Measurements from ENCODE around the gene ST8SIA1. TPM values are rescaled to one million over a fixed set of nuclear protein-coding genes. Genes with fewer than 3 reads are reported as not detected.
A peak's percentile ranks its signal among the peaks of the same experiment; 100 is the strongest.

Gene ST8SIA1
- total and polyA plus RNA-seq, 10 donors: 1.7 to 12.2 (median 5.0) TPM

DNA sequence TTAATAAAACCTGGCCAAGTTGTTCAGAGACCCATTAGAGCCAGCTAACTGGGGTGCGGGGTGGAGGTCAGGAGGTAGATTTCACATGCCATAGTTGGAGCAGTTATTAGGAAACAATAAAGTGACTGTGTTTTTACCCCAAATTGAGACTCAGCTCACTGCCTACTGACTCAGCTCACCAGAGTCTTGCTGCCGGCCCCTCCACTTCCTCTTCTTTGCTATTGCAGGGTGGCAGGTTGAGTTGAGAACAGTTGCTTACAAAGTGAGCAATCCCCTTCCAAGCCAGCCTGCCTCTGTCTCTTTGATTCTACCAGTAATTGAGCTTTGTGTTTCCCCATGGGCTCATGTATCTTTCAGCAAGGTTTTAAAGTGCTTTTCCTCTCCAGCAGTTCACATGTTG is 12.9 kb downstream of the ST8SIA1 start:
- Histone ChIP-seq H3K27ac (no peak overlapping the region), H3K9me3 (no peaks in the 10 kb centered on the region), H3K4me1 (peaks cover 0 to 10% (median 1%) of the 10 kb centered on the region in 6 donors), H3K36me3 (no peaks in the 10 kb centered on the region), H3K27me3 (replicated peaks in 1 of 7) (no peaks in the 10 kb centered on the region), H3K4me3 (no peak overlapping the region)
- TF ChIP-seq, protein P1, sequence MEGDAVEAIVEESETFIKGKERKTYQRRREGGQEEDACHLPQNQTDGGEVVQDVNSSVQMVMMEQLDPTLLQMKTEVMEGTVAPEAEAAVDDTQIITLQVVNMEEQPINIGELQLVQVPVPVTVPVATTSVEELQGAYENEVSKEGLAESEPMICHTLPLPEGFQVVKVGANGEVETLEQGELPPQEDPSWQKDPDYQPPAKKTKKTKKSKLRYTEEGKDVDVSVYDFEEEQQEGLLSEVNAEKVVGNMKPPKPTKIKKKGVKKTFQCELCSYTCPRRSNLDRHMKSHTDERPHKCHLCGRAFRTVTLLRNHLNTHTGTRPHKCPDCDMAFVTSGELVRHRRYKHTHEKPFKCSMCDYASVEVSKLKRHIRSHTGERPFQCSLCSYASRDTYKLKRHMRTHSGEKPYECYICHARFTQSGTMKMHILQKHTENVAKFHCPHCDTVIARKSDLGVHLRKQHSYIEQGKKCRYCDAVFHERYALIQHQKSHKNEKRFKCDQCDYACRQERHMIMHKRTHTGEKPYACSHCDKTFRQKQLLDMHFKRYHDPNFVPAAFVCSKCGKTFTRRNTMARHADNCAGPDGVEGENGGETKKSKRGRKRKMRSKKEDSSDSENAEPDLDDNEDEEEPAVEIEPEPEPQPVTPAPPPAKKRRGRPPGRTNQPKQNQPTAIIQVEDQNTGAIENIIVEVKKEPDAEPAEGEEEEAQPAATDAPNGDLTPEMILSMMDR (IDR thresholded peaks at IDR 0.05 in 8 of 11, conservative IDR thresholded peaks at IDR 0.05 in 3 of 11): no peak
- intact Hi-C loops (cut with DNase I; ENCODE audit: low total_unique reads): no loop called here
- 8 to 33% (median 23%) methylated on average over 2 of the region's 2 CpGs for WGBS, 5 donors
- peak; percentile 76 for DNase-seq

DNA sequence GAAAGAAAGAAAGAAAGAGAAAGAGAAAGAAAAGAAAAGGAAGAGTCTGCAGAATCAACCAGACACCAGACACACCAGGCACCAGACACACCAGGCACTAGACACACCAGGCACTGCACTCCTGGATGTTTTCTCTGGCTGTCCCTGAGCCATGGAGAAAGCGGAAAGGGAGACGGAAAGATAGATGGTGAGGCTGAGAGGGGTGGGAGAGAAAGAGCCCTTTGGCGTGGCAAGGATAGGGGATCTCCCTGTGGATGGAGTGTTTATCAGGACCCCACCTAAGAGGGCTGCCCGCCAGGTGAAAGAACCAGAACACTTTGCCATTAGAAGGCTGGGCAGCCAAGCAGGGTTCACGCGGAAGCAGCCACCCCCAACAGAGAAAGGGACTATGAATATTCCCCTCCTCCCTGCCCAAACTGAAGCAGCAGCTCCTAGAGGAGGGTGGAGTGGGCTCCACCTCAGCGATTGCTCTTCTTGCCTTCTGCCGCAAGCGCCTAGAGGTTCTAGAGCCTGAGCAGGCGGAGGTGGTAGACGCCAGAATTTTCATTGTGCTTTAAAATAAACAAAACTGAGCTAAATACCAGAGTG is 13.4 kb downstream of the ST8SIA1 start:
- DNase-seq: peak; percentile 59
- Histone ChIP-seq H3K27ac (no peak overlapping the region), H3K4me1 (peaks cover 0 to 10% (median 1%) of the 10 kb centered on the region in 6 donors), H3K4me3 (no peak overlapping the region), H3K36me3 (no peaks in the 10 kb centered on the region), H3K27me3 (replicated peaks in 1 of 7) (no peaks in the 10 kb centered on the region), H3K9me3 (no peaks in the 10 kb centered on the region)
- TF ChIP-seq POLR2AphosphoS5 (IDR thresholded peaks at IDR 0.05) (no peak), POLR2A (IDR thresholded peaks at IDR 0.05) (no peak)
- TF ChIP-seq, protein P1 (IDR thresholded peaks at IDR 0.05 in 8 of 11, conservative IDR thresholded peaks at IDR 0.05 in 3 of 11): no peak
- 82 to 89% (median 87%) methylated on average over 11 of the region's 11 CpGs for WGBS, 5 donors
- intact Hi-C loops (cut with DNase I; ENCODE audit: low total_unique reads): no loop called here

GRCh38 chr12:22318108-22318737 is 16.3 kb downstream of the ST8SIA1 start:
- TF ChIP-seq POLR2A (IDR thresholded peaks at IDR 0.05) (no peak), POLR2AphosphoS5 (IDR thresholded peaks at IDR 0.05) (no peak)
- TF ChIP-seq, protein P1 (IDR thresholded peaks at IDR 0.05 in 8 of 11, conservative IDR thresholded peaks at IDR 0.05 in 3 of 11): no peak
- no peak overlapping the region for H3K27ac ChIP-seq
- no peaks in the 10 kb centered on the region for H3K36me3 ChIP-seq
- intact Hi-C loops (cut with DNase I; ENCODE audit: low total_unique reads): no loop called here
- DNase-seq: no peak
- no peaks in the 10 kb centered on the region for H3K9me3 ChIP-seq
- no peak overlapping the region for H3K4me3 ChIP-seq
- 55 to 74% (median 65%) methylated on average over 4 of the region's 4 CpGs for WGBS, 5 donors
- no peaks in the 10 kb centered on the region for H3K27me3 ChIP-seq (replicated peaks in 1 of 7)
- peaks cover 0 to 10% (median 1%) of the 10 kb centered on the region in 6 donors for H3K4me1 ChIP-seq

- 80 to 89% (median 86%) methylated on average over 2 of the region's 2 CpGs for WGBS, 5 donors
- intact Hi-C loops (cut with DNase I; ENCODE audit: low total_unique reads): no loop called here
- Histone ChIP-seq H3K27ac (no peak overlapping the region), H3K4me3 (no peak overlapping the region), H3K9me3 (no peaks in the 10 kb centered on the region), H3K27me3 (replicated peaks in 1 of 7) (no peaks in the 10 kb centered on the region), H3K36me3 (no peaks in the 10 kb centered on the region), H3K4me1 (no peaks in the 10 kb centered on the region)
- TF ChIP-seq POLR2AphosphoS5 (IDR thresholded peaks at IDR 0.05): no peak
- no peak for TF ChIP-seq POLR2A (IDR thresholded peaks at IDR 0.05)
- DNase-seq: no peak
These were observed 20.6 kb downstream of the ST8SIA1 start for GRCh38 chr12:22313963-22314330.
